Sigmoid colon (tissue), 7 donors: ENCODE results near the gene CAMTA1. TPM values are rescaled to one million over a fixed set of nuclear protein-coding genes. Genes with fewer than 3 reads are reported as not detected.
A peak's percentile ranks its signal among the peaks of the same experiment; 100 is the strongest.

Experiments used
- DNase-seq: peaks from one replicate; pipeline ENCODE4 v3.0.0-alpha.2; 2019
- H3K27ac ChIP-seq, 4 donors: fragments of 200-600 bp; sonication (generic); one replicate each; pipeline ENCODE4 v1.5.1; 2016 to 2019; ENCODE audit warnings: mild to moderate bottlenecking in 1 of 4
- H3K27me3 ChIP-seq, 3 donors: fragments of 200-600 bp; sonication (generic); one replicate each; pipeline ENCODE4 v1.5.1; 2019; ENCODE audit warnings: mild to moderate bottlenecking in 1 of 3
- H3K36me3 ChIP-seq, 4 donors: fragments of 200-600 bp; sonication (generic); one replicate each; pipeline ENCODE4 v1.5.1; 2016 to 2019
- H3K4me1 ChIP-seq, 4 donors: fragments of 200-600 bp; sonication (generic); one replicate each; pipeline ENCODE4 v1.5.1; 2017 to 2019
- H3K4me3 ChIP-seq, 4 donors: fragments of 200-600 bp; sonication (generic); one replicate each; pipeline ENCODE4 v1.5.1; 2017 to 2019; ENCODE audit warnings: mild to moderate bottlenecking in 2 of 4, moderate library complexity in 1 of 4
- H3K9me3 ChIP-seq, 4 donors: fragments of 200-600 bp in 3 of 4; sonication (generic) in 3 of 4; one replicate each; pipeline versions ENCODE4 v1.5.1 to v1.6.1; 2013 to 2019
- CTCF ChIP-seq, 4 experiments: fragments of 450-650 bp in 3 of 4; fragments of 200-600 bp in 1 of 4; IDR thresholded peaks; one replicate each; pipeline ENCODE4 v1.5.1; 2016 to 2019; ENCODE audit warnings: antibody characterized with exemption in 4 of 4, mild to moderate bottlenecking in 3 of 4, moderate library complexity in 2 of 4
- EP300 ChIP-seq, 4 donors: sonication (generic); formaldehyde crosslinking; IDR thresholded peaks; one replicate each; pipeline ENCODE4 v1.6.1; 2017; ENCODE audit warnings: antibody characterized with exemption in 4 of 4
- POLR2A ChIP-seq, 2 donors: fragments of 450-650 bp; IDR thresholded peaks; one replicate each; pipeline ENCODE4 v1.6.1; 2016; ENCODE audit warnings: antibody characterized with exemption in 2 of 2, mild to moderate bottlenecking in 2 of 2, moderate library complexity in 2 of 2
- POLR2AphosphoS5 ChIP-seq, 4 donors: sonication (generic); formaldehyde crosslinking; IDR thresholded peaks; one replicate each; pipeline ENCODE4 v1.6.1; 2017; ENCODE audit warnings: antibody characterized with exemption in 4 of 4
- WGBS, 2 donors: extraction: QIAGEN DNeasy Blood & Tissue Kit; methylation state at CpG; one replicate each; pipeline ENCODE4 v1.1.7; 2013; 5-methylcytosine and 5-hydroxymethylcytosine counted together
- intact Hi-C: fragments of 100-400 bp; cut with DNase I; formaldehyde crosslinking; loops from one replicate; pipeline ENCODE4 v1.15.1; 2023
- polyA plus RNA-seq, 3 donors: library from polyadenylated mRNA; stranded (reverse); fragments of 200-250 nt; gene quantifications; one replicate each; pipeline ENCODE4 v1.2.3, GENCODE V29; 2013
- total RNA-seq, 4 donors: library from RNA; depleted of rRNA; stranded (reverse); fragments of >200 nt; gene quantifications; one replicate each; pipeline ENCODE4 v1.1.0, GENCODE V29; 2016
- donor health status: healthy with polysubstance abuse.
- donor health status: Bipolar disorder and iron deficiency.
- donor health status: healthy.

Gene CAMTA1
- total and polyA plus RNA-seq, 7 donors = 97.9 to 196 (median 177) TPM

- 87 to 89% methylated on average over 32 of the region's 32 CpGs for WGBS, 2 donors
- intact Hi-C loops = no loop called here
These were observed 277.2 kb downstream of the CAMTA1 start for GRCh38 chr1:7062346-7063061.

GRCh38 chr1:7063981-7064380 lies 278.7 kb downstream of the CAMTA1 start:
- no peak for TF ChIP-seq CTCF (IDR thresholded peaks at IDR 0.05)
- TF ChIP-seq POLR2A (IDR thresholded peaks at IDR 0.05) = no peak
- no peak for TF ChIP-seq POLR2AphosphoS5 (IDR thresholded peaks at IDR 0.05)
- TF ChIP-seq EP300 (IDR thresholded peaks at IDR 0.05) = no peak
- Histone ChIP-seq H3K4me1 (no peaks in the 10 kb centered on the region), H3K27me3 (peaks cover 0 to 6% (median 0%) of the 10 kb centered on the region in 3 donors), H3K9me3 (no peaks in the 10 kb centered on the region), H3K36me3 (no peaks in the 10 kb centered on the region), H3K4me3 (no peak overlapping the region), H3K27ac (no peak overlapping the region)
- 83 to 85% methylated on average over 1 of the region's 1 CpG for WGBS, 2 donors
- intact Hi-C loops = no loop called here
- DNase-seq = no peak

More at GRCh38 chr1:7062346-7063061, 277.2 kb downstream of the CAMTA1 start:
- no peak for DNase-seq
- H3K27me3 ChIP-seq = peaks cover 0 to 2% (median 0%) of the 10 kb centered on the region in 3 donors
- H3K4me3 ChIP-seq = no peak overlapping the region
- no peak overlapping the region for H3K27ac ChIP-seq
- H3K4me1 ChIP-seq = no peaks in the 10 kb centered on the region
- H3K36me3 ChIP-seq = no peaks in the 10 kb centered on the region
- TF ChIP-seq EP300 (IDR thresholded peaks at IDR 0.05) = no peak
- no peak for TF ChIP-seq POLR2A (IDR thresholded peaks at IDR 0.05)
- no peak for TF ChIP-seq POLR2AphosphoS5 (IDR thresholded peaks at IDR 0.05)
- TF ChIP-seq CTCF (IDR thresholded peaks at IDR 0.05) = no peak
- H3K9me3 ChIP-seq = no peaks in the 10 kb centered on the region

GRCh38 chr1:7068552-7068951 lies 283.3 kb downstream of the CAMTA1 start:
- intact Hi-C loops = no loop called here
- no peak for TF ChIP-seq CTCF (IDR thresholded peaks at IDR 0.05)
- TF ChIP-seq POLR2A (IDR thresholded peaks at IDR 0.05) = no peak
- no peaks in the 10 kb centered on the region for H3K9me3 ChIP-seq
- DNase-seq = no peak
- 83 to 91% methylated on average over 5 of the region's 5 CpGs for WGBS, 2 donors
- H3K4me3 ChIP-seq = no peak overlapping the region
- peaks cover 0 to 6% (median 6%) of the 10 kb centered on the region in 4 donors for H3K4me1 ChIP-seq
- peaks cover 0 to 6% (median 0%) of the 10 kb centered on the region in 3 donors for H3K27me3 ChIP-seq
- H3K27ac ChIP-seq = no peak overlapping the region
- H3K36me3 ChIP-seq = no peaks in the 10 kb centered on the region

- WGBS, 2 donors = 8 to 11% methylated on average over 23 of the region's 23 CpGs
- H3K4me1 ChIP-seq = peaks cover 0 to 6% (median 6%) of the 10 kb centered on the region in 4 donors
- TF ChIP-seq CTCF (IDR thresholded peaks at IDR 0.05) = no peak
- no peak for TF ChIP-seq POLR2AphosphoS5 (IDR thresholded peaks at IDR 0.05)
- TF ChIP-seq EP300 (IDR thresholded peaks at IDR 0.05) = no peak
- TF ChIP-seq POLR2A (IDR thresholded peaks at IDR 0.05) = no peak
- no peak overlapping the region for H3K27ac ChIP-seq
- H3K27me3 ChIP-seq = peaks cover 0 to 6% (median 0%) of the 10 kb centered on the region in 3 donors
- peak overlapping the region; percentile 3 to 37 (median 32) for H3K4me3 ChIP-seq
- no peak for DNase-seq
- H3K9me3 ChIP-seq = no peaks in the 10 kb centered on the region
- no peaks in the 10 kb centered on the region for H3K36me3 ChIP-seq
- intact Hi-C loops = loop anchor here (1.0 to 2.0 kb wide), 2 partner anchors 276 to 349 kb away; no protein-coding TSS in a partner anchor
These were observed 284.7 kb downstream of the CAMTA1 start for GRCh38 chr1:7069931-7070330.
